Sigmoid colon (tissue), 7 donors: ENCODE results near the gene ARHGAP18. TPM values are rescaled to one million over a fixed set of nuclear protein-coding genes. Genes with fewer than 3 reads are reported as not detected.

Experiments used
- DNase-seq: peaks from one replicate; pipeline ENCODE4 v3.0.0-alpha.2; 2019
- H3K27ac ChIP-seq, 4 donors: fragments of 200-600 bp; sonication (generic); one replicate each; pipeline ENCODE4 v1.5.1; 2016 to 2019; ENCODE audit warnings: mild to moderate bottlenecking in 1 of 4
- H3K27me3 ChIP-seq, 3 donors: fragments of 200-600 bp; sonication (generic); one replicate each; pipeline ENCODE4 v1.5.1; 2019; ENCODE audit warnings: mild to moderate bottlenecking in 1 of 3
- H3K36me3 ChIP-seq, 4 donors: fragments of 200-600 bp; sonication (generic); one replicate each; pipeline ENCODE4 v1.5.1; 2016 to 2019
- H3K4me1 ChIP-seq, 4 donors: fragments of 200-600 bp; sonication (generic); one replicate each; pipeline ENCODE4 v1.5.1; 2017 to 2019
- H3K4me3 ChIP-seq, 4 donors: fragments of 200-600 bp; sonication (generic); one replicate each; pipeline ENCODE4 v1.5.1; 2017 to 2019; ENCODE audit warnings: mild to moderate bottlenecking in 2 of 4, moderate library complexity in 1 of 4
- H3K9me3 ChIP-seq, 4 donors: fragments of 200-600 bp in 3 of 4; sonication (generic) in 3 of 4; one replicate each; pipeline versions ENCODE4 v1.5.1 to v1.6.1; 2013 to 2019
- EP300 ChIP-seq, 4 donors: sonication (generic); formaldehyde crosslinking; IDR thresholded peaks; one replicate each; pipeline ENCODE4 v1.6.1; 2017; ENCODE audit warnings: antibody characterized with exemption in 4 of 4
- POLR2A ChIP-seq, 2 donors: fragments of 450-650 bp; IDR thresholded peaks; one replicate each; pipeline ENCODE4 v1.6.1; 2016; ENCODE audit warnings: antibody characterized with exemption in 2 of 2, mild to moderate bottlenecking in 2 of 2, moderate library complexity in 2 of 2
- POLR2AphosphoS5 ChIP-seq, 4 donors: sonication (generic); formaldehyde crosslinking; IDR thresholded peaks; one replicate each; pipeline ENCODE4 v1.6.1; 2017; ENCODE audit warnings: antibody characterized with exemption in 4 of 4
- WGBS, 2 donors: extraction: QIAGEN DNeasy Blood & Tissue Kit; methylation state at CpG; one replicate each; pipeline ENCODE4 v1.1.7; 2013; 5-methylcytosine and 5-hydroxymethylcytosine counted together
- intact Hi-C: fragments of 100-400 bp; cut with DNase I; formaldehyde crosslinking; loops from one replicate; pipeline ENCODE4 v1.15.1; 2023
- polyA plus RNA-seq, 3 donors: library from polyadenylated mRNA; stranded (reverse); fragments of 200-250 nt; gene quantifications; one replicate each; pipeline ENCODE4 v1.2.3, GENCODE V29; 2013
- total RNA-seq, 4 donors: library from RNA; depleted of rRNA; stranded (reverse); fragments of >200 nt; gene quantifications; one replicate each; pipeline ENCODE4 v1.1.0, GENCODE V29; 2016
- TF ChIP-seq, protein P1 (sequence below), 4 experiments: fragments of 450-650 bp in 3 of 4; fragments of 200-600 bp in 1 of 4; IDR thresholded peaks; one replicate each; pipeline ENCODE4 v1.5.1; 2016 to 2019; ENCODE audit warnings: antibody characterized with exemption in 4 of 4, mild to moderate bottlenecking in 3 of 4, moderate library complexity in 2 of 4
- donor health status: healthy with polysubstance abuse.
- donor health status: Bipolar disorder and iron deficiency.
- donor health status: healthy.

The ARHGAP18 gene
- total and polyA plus RNA-seq, 7 donors: 9.2 to 16.9 (median 10.7) TPM

DNA sequence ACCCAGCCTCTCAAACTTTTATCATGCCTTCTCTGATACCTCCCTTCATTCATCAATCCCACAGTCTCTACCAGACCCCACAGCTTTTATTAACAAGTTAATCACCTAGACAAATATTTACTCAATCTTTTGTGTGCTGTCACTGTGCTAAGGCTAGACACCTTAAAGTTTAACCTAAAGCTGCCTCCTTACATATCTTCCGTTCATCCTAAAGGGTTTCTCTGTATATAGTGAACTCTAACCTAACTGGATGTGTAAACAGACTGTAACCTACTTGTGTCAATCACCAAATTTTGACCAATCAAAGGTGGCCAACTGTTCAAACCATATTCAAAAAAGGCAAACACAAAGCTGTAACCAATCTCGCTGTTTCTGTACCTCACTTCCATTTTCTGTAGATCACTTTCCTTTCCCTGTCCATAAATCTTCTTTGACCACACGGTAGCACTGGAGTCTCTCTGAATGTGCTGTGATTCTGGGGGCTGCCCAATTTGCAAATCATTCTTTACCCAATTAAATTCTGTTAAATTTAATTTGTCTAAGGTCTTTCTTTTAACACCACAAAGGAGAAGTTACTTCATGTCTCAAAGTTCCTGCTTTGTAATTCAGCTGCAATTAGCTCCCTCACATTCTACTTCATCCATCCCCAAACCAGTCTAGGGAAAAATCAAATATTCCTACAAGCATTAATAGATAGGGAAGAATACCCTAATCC, 72.5 kb downstream of the ARHGAP18 start:
- H3K4me3 ChIP-seq: no peak overlapping the region
- no peaks in the 10 kb centered on the region for H3K27me3 ChIP-seq
- 61 to 76% methylated on average over 3 of the region's 3 CpGs for WGBS, 2 donors
- no peak for DNase-seq
- no peaks in the 10 kb centered on the region for H3K9me3 ChIP-seq
- H3K4me1 ChIP-seq: peaks cover 0 to 3% (median 0%) of the 10 kb centered on the region in 4 donors
- no peak for TF ChIP-seq POLR2A (IDR thresholded peaks at IDR 0.05)
- TF ChIP-seq, protein P1, sequence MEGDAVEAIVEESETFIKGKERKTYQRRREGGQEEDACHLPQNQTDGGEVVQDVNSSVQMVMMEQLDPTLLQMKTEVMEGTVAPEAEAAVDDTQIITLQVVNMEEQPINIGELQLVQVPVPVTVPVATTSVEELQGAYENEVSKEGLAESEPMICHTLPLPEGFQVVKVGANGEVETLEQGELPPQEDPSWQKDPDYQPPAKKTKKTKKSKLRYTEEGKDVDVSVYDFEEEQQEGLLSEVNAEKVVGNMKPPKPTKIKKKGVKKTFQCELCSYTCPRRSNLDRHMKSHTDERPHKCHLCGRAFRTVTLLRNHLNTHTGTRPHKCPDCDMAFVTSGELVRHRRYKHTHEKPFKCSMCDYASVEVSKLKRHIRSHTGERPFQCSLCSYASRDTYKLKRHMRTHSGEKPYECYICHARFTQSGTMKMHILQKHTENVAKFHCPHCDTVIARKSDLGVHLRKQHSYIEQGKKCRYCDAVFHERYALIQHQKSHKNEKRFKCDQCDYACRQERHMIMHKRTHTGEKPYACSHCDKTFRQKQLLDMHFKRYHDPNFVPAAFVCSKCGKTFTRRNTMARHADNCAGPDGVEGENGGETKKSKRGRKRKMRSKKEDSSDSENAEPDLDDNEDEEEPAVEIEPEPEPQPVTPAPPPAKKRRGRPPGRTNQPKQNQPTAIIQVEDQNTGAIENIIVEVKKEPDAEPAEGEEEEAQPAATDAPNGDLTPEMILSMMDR (IDR thresholded peaks at IDR 0.05): no peak
- TF ChIP-seq POLR2AphosphoS5 (IDR thresholded peaks at IDR 0.05): no peak
- no peak for TF ChIP-seq EP300 (IDR thresholded peaks at IDR 0.05)
- H3K36me3 ChIP-seq: no peaks in the 10 kb centered on the region
- peak overlapping the region in 1 of 4 donors; percentile 16 for H3K27ac ChIP-seq
- intact Hi-C loops: no loop called here

DNA sequence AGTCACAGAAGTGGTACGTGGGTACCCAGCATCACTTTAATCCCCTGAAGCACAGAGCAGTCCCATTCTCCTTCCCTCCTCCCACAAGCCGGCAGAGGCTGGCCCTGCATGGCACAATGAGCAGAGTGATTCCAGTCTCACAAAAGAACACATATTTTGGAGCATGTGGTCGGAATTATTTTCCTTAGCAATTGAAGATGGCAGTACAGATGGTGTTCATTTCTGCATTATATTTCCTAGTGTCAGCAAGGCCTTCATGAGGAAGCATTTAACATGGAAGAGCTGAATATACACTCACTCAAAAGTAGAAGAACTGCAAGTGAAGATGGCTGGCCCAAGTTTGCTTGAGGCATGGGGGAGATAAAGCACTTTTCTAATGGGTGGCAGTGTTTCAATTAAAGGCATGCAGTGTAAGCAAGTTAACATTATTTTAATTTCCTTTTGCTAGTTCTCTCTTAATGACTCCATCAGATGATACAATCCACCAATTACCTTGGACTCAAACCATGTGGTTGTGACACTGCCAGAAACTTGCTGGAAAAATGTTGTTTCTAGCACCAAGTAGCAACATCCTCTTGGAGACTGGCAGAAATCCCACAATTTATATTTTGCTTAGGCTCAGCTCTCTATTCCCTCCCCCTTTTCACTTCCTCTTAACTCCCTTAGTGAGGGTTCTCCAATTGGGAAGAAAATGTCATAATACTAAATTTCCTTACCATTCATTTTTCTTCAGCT, 74.4 kb downstream of the ARHGAP18 start:
- WGBS, 2 donors: 77 to 89% methylated on average over 3 of the region's 3 CpGs
- intact Hi-C loops: no loop called here
- H3K4me1 ChIP-seq: no peaks in the 10 kb centered on the region
- H3K36me3 ChIP-seq: no peaks in the 10 kb centered on the region
- H3K27ac ChIP-seq: no peak overlapping the region
- TF ChIP-seq, protein P1 (IDR thresholded peaks at IDR 0.05): no peak
- no peak for DNase-seq
- no peaks in the 10 kb centered on the region for H3K9me3 ChIP-seq
- no peak overlapping the region for H3K4me3 ChIP-seq
- H3K27me3 ChIP-seq: no peaks in the 10 kb centered on the region

DNA sequence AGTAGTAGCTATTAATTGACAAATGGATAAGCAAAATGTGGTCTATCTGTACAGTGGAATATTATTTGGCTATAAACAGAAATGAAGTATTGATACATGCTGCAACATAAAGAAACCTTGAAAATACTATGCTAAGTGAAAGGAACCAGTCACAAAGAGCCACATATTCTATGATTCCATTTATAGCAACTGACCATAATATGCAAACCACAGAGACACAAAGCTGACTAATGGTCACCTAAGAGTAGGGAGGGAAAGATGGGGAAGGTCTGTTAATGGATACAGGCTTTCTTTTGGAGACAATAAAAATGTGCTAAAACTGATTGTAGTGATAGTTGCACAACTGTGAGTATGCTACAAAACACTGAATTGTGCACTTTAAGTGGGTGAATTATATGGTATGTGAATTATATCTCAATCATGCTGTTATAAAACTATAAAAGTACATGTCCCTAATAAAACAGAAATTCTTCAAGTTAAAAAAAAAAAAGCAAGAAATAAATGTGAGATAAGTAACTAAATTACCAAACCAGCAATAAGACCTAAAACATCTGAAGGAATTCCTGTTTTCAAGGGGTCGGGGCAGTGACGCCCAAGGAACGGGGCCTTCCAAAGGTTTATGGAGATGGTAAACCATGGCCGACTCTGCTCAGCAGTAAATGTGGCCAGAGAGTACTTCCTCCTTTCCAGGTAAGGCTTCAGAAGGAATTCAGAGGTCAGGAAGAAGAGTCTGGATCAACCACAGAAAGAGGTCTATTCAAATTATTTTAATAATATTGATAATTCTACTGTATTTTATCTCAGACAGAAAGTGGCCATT, 75.4 kb downstream of the ARHGAP18 start:
- TF ChIP-seq POLR2AphosphoS5 (IDR thresholded peaks at IDR 0.05) (no peak), POLR2A (IDR thresholded peaks at IDR 0.05) (no peak), EP300 (IDR thresholded peaks at IDR 0.05) (no peak)
- TF ChIP-seq, protein P1 (IDR thresholded peaks at IDR 0.05): no peak
- no peak for DNase-seq
- no peaks in the 10 kb centered on the region for H3K4me1 ChIP-seq
- no peaks in the 10 kb centered on the region for H3K9me3 ChIP-seq
- intact Hi-C loops: no loop called here
- H3K27me3 ChIP-seq: no peaks in the 10 kb centered on the region
- WGBS, 2 donors: 21 to 73% methylated on average over 4 of the region's 4 CpGs
- H3K36me3 ChIP-seq: no peaks in the 10 kb centered on the region
- H3K4me3 ChIP-seq: no peak overlapping the region
- no peak overlapping the region for H3K27ac ChIP-seq

DNA sequence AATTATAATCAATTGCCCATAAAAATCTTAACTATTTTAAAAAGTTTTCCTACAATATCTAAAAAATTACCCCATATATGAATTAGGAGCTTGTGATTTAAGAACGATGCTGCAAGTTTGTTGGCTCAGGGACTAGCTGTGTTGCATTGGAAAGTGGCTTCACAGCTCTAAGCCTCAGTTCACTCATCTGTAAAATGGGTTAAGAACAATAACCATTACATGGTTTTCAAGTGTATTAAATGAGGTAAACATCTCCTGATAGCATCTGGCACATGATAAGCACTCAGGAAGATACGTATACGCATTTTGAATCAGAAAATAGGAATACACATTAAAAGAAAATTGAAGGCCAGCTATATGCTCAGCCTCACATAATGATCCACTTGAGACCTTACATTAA, 76.4 kb downstream of the ARHGAP18 start:
- TF ChIP-seq EP300 (IDR thresholded peaks at IDR 0.05) (no peak), POLR2A (IDR thresholded peaks at IDR 0.05) (no peak), POLR2AphosphoS5 (IDR thresholded peaks at IDR 0.05) (no peak)
- TF ChIP-seq, protein P1 (IDR thresholded peaks at IDR 0.05): no peak
- H3K27me3 ChIP-seq: no peaks in the 10 kb centered on the region
- intact Hi-C loops: no loop called here
- no peak overlapping the region for H3K27ac ChIP-seq
- H3K9me3 ChIP-seq: no peaks in the 10 kb centered on the region
- H3K36me3 ChIP-seq: no peaks in the 10 kb centered on the region
- H3K4me3 ChIP-seq: no peak overlapping the region
- 95 to 96% methylated on average over 3 of the region's 3 CpGs for WGBS, 2 donors
- DNase-seq: no peak
- H3K4me1 ChIP-seq: no peaks in the 10 kb centered on the region
